GM18907 (cell line): ENCODE measurements around the gene SPACA1.
"Not testable (repeated sequence)": the region's sequence is repeated elsewhere in the genome, so short reads cannot be mapped to it uniquely, and the experiment has no call there.

Experiments used
- ATAC-seq: cut with Tn5 transposase; IDR thresholded peaks from one replicate; pipeline ENCODE4 v1.9.1; 2021; ENCODE audit warnings: mild to moderate bottlenecking, moderate library complexity; ENCODE audit not compliant: unreplicated experiment

SPACA1 gene, protein sequence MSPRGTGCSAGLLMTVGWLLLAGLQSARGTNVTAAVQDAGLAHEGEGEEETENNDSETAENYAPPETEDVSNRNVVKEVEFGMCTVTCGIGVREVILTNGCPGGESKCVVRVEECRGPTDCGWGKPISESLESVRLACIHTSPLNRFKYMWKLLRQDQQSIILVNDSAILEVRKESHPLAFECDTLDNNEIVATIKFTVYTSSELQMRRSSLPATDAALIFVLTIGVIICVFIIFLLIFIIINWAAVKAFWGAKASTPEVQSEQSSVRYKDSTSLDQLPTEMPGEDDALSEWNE

DNA sequence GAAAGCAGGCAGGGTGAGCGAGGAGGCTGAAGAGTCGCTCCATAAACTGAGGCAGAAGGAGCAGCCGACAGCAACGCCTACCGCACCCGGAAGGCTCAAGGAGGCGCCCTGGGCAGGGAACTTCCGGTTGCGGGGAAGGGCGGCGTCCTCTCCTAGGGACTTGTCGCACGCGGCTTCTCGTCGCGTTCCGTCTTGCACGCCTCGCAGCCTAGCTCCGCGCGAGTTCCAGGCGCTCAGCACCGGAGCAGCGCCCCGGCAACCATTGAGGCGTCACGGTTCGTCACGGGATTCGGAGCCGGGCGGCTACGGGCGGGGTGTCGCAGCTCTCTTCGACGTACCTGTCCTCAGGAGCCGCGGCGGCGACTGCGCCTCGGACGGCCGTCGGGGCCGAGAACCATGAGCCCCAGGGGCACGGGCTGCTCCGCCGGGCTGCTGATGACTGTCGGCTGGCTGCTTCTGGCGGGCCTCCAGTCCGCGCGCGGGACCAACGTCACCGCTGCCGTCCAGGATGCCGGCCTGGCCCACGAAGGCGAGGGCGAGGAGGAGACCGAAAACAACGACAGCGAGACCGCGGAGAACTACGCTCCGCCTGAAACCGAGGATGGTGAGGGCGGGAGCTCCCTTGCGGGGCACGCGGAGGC lies at the start of gene SPACA1:
Gene SPACA1 (plus strand): TSS at position 332 of the 641 bp plus-strand sequence. CDS start 65 bp downstream, at position 397.
- ATAC-seq: no peak

DNA sequence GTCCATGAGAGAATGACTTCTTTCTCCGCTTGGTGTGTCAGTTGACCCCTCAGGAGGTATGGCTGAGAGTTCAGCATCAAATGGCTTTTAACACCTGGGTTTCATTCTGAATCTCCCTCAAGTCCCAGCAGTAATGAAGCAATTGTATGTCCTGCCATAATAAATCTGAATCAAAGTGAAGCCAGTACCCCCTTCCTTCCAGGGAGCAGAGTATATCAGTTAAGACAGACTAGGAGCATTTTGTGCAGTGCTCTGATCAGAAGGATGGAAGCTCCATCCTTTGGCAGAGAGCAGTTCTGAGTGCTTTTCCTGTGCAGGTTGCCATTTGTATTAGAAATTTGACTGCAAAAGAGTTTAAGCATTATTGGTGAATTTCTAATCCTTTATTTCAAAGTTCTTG lies 46.9 kb upstream of the SPACA1 start:
- no peak for ATAC-seq

DNA sequence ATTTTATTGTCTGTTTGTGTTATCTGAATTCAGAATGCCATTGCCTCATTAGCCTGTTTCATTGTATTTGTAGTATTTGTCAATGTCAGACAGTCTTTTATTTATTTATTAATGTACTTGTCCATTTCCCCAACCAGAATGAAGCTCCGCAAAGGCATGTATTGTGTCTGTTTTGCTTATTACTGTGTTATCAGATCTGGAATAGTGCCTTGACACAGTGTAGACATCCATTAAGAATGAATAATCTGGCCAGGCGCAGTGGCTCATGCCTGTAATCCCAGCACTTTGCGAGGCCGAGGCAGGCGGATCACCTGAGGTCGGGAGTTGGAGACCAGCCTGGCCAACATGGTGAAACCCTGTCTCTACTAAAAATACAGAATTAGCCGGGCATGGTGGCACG lies 46.4 kb upstream of the SPACA1 start:
- ATAC-seq: not testable (repeated sequence)

DNA sequence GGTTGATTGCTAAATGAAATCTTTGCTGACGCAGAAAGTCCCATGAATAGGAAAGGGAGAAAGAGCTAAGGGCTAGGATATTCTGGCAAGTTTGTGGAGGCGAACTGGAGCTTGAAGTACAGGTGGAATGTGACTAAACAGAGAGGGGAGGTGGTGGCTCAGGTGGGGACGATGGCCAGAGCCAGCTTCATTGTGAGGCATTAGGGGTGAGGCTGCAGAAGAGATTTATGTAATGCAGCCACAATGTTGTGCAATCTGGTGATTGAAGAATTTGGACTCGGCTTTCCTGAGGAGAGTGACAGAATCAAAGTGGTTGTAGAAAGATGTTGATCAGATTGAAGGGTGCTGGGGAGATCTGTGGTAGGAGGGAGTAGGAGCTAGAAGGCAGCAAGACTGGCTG lies 42.9 kb upstream of the SPACA1 start:
- no peak for ATAC-seq

DNA sequence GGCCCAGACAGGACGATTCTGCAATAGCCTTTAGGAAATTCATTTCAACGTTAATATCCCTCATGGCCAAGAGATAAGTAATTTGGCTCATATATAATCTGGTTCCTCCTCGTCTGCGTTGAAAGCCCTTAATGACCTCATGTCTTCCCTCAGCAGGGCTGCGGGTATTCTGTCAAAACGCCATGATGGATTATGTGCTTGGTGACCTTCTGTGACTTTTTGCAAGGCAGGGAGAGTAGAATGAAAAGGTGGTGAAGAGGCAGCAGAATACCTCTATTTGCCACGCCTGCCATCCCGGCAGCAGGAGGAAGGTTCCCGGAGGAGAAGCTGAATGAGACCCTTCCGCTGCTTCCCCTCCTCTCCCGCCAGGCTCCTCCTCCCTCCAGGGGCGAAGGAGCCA lies 41.1 kb upstream of the SPACA1 start:
- ATAC-seq: no peak

DNA sequence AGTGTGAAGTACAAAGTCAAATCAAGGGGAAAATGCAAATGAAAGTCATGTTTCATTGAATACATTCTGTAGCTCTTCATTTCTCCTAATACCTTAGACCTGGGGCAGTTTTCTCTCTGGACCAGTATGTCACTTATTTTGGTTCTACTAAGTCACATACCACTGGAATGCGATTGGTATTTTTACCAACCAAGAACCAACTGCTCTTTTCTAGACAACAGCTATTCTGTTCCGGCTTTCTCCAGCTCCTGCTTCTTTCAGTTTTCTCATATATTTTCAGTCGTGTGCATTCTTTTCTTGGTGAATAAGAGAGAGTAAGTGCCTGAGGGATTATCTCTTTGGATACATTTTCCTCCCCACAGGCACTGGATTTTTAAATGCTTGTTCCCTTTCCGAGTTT lies 39.2 kb upstream of the SPACA1 start:
- no peak for ATAC-seq

DNA sequence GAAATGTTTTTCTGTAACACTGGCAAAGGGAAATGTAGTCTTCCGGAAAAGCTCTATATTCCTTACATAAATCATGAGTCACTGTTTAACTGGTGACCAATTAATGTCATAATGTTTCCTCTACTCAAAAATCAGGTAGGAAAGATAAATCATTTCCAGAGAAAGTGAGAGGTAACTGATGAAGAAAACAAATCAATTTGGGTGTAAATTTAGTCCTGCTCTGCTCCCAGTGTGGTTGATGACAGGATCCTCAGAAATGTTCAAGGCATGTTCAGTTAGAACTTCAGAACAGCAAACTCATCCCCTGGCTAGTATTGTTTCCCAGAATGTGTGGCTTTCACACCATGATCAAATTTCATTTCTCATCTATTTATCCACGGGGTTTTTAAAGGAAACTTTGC lies 38.8 kb upstream of the SPACA1 start:
- ATAC-seq: no peak

DNA sequence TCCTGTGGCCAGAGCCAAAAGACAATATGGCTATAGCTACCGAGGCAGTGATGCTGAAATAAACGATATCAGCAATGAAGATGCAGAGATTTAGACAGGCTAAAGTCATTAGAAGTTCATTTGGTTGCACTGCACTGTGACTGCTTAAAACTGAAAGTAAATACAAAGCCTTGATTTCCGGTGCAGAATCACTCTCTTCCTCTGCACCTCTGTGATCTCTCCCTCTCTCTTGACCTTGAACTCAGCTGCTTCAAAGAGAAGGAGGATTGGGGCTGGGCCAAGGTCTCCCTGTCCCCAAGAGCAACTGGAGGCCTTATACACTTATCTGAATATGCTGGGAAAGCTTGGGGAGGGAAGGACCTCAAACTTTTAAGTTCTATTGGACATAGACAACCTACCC lies 34.6 kb upstream of the SPACA1 start:
- ATAC-seq: peak; percentile 83

DNA sequence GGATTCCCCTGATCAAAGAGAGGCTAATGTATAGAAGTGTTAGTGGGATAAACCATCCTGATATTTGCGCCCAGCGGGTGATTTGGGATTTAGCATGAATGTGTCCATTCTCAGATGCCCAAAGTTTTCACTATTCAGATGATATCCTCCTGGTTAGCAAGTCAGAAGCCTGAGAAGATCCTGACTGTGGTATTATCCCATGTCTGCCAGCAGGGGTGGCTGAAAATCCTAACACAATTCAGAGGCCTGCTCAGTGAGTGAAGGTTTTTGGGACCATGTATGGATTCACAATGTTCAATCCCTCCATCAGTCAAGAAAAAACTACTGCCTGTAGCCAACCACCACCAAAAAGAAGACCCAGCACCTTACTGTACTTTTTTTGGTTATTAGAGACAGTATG lies 34.1 kb upstream of the SPACA1 start:
- ATAC-seq: no peak

DNA sequence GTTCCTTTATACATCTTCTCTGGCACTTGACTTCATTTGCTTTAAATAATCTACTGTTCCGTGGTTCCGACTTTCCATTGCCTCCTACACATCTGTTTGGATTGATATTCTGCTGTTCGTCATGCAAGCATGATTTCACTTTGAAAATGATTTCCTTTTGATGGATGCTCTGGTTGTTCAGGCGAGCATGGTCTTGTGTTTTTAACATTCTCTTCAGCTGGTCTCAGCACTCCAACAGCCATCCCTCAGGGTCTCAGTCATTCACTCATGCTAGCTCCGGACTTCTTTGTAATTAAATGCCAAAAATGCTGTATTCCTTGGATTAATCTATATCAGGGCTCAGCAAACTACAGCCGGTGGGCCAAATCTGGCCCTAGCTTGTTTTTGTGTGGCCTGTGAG lies 27.2 kb upstream of the SPACA1 start:
- ATAC-seq: no peak

DNA sequence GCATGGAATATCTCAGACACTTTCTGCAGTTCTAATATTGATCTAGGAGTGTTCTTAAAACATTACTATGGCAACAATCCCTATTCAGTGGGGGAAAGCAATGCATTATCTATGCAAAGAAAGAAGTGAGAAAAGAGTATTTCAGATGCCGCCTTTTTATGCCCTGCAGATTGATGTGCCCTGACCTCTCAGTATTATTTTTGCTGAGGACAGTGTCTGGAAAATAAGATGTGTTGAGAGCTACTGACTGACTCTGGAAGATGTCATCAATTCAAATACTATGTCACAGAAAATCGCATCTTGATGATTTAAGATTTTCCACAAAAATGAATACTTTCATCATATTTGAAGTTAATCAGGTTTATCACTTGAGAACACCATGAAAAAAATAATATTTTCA lies 22.9 kb upstream of the SPACA1 start:
- no peak for ATAC-seq

DNA sequence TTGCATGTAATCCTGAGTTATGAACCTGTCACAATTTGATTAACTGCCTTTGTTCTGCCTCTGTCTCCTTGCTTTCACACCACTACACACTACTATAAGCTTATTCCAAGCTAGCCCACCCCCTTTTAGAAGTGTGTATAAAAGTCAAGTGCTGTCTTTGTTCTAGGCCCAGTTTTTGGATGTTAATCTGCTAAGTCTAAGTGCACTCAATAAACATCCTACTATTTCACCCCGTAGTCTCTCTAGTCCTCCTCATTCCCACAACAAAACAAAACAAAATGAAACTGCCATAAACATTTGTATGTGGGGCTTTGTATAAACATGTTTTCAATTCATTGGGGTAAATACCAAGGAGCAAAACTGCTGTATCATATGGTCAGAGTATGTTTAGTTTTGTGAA lies 16.1 kb upstream of the SPACA1 start:
- ATAC-seq: no peak

DNA sequence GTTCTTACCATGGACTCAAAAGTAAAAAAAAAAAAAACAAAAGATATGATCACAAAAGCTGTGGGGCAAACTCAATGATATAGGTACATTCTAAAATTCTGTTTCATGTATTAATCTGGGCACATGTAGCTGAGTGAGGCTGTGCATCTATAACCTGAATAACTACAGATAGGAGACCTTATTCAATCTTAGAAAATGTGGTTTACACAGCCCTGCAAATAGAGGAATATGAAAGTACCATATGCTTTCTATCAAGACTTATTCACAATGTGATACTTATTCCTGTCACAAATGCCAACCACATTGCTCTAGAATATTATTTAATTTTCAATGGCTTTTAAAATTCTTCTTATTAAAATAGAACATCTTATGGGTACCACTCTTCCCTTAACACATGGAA lies 3.1 kb upstream of the SPACA1 start:
- ATAC-seq: no peak

DNA sequence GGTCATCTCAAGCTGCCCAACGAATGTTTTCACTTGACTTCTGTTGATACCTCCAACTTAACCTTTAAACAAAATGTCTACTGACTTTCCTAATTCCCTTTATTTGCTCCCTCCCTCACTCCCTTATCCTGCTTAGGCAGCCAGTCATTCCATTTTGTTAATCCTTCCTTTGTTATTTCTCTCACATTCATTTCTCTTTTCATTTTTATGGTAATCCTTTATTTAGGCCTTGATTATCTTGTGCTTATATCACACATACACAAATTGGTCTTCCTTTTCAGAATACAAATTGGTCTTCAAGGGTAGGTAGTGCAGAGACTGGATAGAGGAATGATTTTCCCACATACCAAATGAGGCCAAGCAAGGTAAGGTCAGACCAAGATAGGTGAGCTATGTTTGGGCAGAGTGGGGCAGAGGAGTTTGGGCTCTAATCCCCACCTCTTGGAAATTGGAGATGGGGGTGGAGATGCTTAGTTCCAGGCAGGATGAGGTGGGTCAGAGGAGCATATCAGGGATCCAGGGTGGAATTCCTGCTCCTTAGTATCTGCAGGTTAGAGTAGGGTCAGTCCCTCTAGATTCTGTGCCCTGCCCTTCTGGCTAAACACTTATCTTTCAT lies 2.0 kb upstream of the SPACA1 start:
- no peak for ATAC-seq

DNA sequence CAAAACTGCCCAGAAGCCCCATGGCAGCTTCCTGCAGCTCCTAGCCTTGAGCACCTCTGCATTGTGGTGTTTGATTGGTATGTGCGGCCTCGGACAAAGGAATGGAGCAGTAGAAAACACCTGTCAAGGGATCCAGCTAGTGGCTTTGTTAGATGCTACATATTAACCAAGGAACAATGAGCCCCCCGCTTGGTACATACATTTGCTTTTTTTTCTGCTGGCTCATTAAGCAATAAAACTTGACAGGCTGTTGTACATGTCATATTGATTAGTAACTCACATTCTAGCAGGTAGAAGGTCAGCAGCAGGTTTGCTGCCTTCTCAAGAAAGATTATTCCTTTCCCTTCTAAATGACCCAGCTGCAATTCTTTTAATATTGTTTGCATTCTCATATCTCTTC lies 937 bp downstream of the SPACA1 start:
- ATAC-seq: no peak

DNA sequence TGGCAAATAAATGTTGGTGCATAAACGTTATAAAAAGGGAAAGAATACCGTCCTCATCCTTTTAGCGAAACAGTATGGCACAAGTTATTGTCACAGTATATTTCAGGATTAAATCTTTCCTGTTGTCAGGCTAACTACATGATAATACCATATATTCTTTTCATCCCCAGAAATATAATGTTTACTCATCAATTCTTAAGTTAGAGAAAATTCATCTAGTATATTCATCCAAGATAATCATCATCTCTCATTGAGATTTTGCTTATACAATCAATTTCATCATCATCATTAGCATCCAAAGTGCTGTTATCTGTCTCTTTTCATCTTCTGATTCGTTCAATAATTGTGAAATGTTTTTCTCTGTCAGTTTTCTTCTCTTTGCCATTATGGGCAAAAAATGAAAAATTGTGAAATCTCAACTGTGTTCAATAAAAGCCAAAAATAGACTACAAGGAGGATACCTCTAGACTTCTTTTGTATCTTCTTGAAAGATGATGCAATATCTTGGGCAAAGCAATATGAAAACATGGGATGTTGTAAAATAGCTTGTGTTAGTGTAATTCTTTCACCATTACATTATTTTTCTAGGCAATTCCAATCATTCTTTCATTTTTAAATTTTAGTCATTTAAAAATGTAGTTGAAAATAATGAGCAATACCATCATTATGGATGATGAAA lies 2.6 kb downstream of the SPACA1 start:
- ATAC-seq: no peak

DNA sequence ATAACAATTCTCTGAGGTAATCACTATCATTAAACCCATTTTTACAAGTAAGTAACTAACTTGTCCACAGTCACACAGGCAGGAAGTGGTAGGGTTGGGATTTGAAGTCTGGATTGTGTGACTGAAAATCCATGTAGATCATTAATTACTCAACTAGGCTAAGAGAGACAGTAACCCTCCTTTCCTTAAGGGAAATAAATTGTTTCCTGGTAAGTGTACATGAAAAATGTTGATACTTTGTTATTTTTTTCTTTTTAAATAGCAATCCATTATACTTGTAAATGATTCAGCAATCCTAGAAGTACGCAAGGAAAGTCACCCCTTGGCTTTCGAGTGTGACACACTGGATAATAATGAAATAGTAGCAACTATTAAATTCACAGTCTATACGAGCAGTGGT lies 11.6 kb downstream of the SPACA1 start:
- ATAC-seq: no peak

DNA sequence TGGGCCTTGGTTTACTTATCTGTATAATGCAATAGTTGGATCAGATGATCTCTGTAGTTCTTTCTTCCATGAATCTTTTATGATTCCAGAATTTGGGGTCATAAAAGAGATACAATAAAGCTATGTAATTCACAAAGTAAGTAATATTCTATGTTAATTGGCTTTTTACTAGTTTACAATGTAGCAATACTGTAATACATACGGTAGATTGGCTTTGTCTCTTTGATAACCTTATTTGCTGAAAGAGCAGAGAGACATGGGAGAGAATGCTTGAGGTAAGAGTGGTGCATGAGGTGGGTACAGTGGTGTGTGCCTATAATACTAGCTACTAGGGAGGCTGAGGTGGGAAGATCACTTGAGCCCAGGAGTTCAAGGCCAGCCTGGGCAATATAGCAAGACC lies 14.7 kb downstream of the SPACA1 start:
- ATAC-seq: no peak

DNA sequence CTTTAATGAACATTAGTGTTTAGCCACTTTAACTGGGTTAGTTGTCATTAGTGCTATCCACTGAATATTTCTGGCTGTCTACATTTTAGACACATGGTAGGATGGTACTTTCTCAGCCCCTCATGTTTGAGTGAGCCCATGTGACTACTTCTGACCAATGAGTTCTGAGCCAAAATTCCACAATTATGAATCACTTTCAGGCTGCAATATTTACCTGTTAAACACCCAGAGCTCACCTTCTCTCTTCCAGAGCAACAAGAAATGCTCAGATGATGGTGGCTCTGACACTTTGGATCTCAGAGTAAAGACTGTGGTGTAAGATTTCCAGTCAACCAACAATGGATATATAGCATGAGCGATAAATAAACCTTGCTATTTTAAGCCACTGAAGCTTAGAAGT lies 24.8 kb downstream of the SPACA1 start:
- ATAC-seq: no peak

DNA sequence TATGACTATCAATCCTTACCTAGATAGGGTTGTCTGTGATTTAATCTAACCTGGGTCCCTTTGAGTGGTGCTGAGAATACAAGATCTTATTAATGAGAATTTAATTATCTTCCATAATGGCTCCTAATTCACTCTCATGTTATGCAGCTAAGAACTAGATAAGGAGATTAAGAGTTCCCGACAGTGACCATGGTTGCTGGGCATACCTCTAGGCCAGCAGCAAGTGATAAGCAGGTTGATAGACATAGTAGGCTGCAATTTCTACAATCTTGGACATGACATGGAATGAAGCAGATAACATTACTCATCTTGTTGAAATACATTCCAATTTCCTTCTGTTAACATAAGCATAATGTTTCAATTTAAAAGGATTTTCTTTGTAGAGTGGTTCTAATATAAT lies 27.1 kb downstream of the SPACA1 start:
- no peak for ATAC-seq

DNA sequence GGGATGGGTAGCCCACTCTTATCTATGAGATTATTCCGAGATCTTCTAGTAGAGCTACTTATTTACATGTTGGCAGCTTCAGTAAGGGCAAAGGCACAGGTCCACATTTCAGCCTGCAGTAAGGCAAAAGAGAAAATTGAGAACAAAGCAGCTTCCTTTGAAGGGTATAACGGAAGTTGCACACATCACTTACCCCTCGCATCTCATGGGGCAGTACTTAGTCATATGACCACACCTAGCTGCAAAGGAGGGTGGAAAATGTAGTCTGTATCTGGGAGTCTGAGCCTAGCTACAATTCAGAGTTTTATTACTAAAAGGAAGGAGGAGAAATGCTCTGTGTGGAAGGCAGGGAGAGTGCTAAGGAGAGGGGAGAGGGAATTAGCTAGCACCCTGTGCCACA lies 29.7 kb downstream of the SPACA1 start:
- ATAC-seq: no peak

DNA sequence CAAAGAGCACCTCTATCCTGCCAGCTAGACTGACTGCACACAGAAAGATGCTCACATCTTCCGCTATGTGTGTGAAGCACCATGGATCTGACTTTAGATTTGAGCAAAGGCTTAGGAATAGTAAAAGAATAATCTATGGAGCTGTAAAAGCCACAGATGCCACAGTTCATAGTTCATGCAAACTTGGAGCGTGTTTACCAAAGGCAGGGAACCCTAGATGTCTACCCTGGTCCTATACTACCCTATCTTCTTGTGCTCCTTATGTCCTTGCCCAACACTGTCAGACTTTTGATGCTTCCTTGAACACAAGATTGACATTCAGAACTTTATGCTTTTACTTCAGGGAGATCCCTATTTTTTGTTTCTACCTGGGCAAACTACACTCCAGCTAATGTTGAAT lies 39.2 kb downstream of the SPACA1 start:
- no peak for ATAC-seq
